ENCODE data around the gene NTNG1.

Gene NTNG1

GRCh38 chr1:107365527-107366240 lies 224.8 kb downstream of the NTNG1 start:
- no peak overlapping the region for H3K27ac ChIP-seq
- ChIA-PET CTCF (no interaction called here), POLR2A (ENCODE audit: low non-redundant PET) (no interaction called here)
- no peak for TF ChIP-seq CTCF (conservative IDR thresholded peaks at IDR 0.05; ENCODE audit: low read depth)
- DNase-seq (ENCODE audit: low spot score): no peak

- ChIA-PET CTCF (no interaction called here), POLR2A (ENCODE audit: low non-redundant PET) (no interaction called here)
- DNase-seq (ENCODE audit: low spot score): no peak
- no peak for TF ChIP-seq CTCF (conservative IDR thresholded peaks at IDR 0.05; ENCODE audit: low read depth)
- no peak overlapping the region for H3K27ac ChIP-seq
These were observed 237.6 kb downstream of the NTNG1 start for GRCh38 chr1:107378426-107378825.

GRCh38 chr1:107378866-107379265 lies 238.0 kb downstream of the NTNG1 start:
- no peak overlapping the region for H3K27ac ChIP-seq
- ChIA-PET POLR2A (ENCODE audit: low non-redundant PET) (no interaction called here), CTCF (no interaction called here)
- no peak for TF ChIP-seq CTCF (conservative IDR thresholded peaks at IDR 0.05; ENCODE audit: low read depth)
- no peak for DNase-seq (ENCODE audit: low spot score)

GRCh38 chr1:107379826-107380225 lies 239.0 kb downstream of the NTNG1 start:
- DNase-seq (ENCODE audit: low spot score): no peak
- no peak for TF ChIP-seq CTCF (conservative IDR thresholded peaks at IDR 0.05; ENCODE audit: low read depth)
- no peak overlapping the region for H3K27ac ChIP-seq
- CTCF ChIA-PET: no interaction called here
- POLR2A ChIA-PET (ENCODE audit: low non-redundant PET): no interaction called here

- ChIA-PET CTCF (interaction anchor here (0.7 kb wide), 1 partner anchor 140 kb away, joined by 5 read pairs; no protein-coding TSS in a partner anchor), POLR2A (ENCODE audit: low non-redundant PET) (no interaction called here)
- no peak overlapping the region for H3K27ac ChIP-seq
- no peak for DNase-seq (ENCODE audit: low spot score)
- no peak for TF ChIP-seq CTCF (conservative IDR thresholded peaks at IDR 0.05; ENCODE audit: low read depth)
These were observed 248.9 kb downstream of the NTNG1 start for GRCh38 chr1:107389410-107390396.

DNA sequence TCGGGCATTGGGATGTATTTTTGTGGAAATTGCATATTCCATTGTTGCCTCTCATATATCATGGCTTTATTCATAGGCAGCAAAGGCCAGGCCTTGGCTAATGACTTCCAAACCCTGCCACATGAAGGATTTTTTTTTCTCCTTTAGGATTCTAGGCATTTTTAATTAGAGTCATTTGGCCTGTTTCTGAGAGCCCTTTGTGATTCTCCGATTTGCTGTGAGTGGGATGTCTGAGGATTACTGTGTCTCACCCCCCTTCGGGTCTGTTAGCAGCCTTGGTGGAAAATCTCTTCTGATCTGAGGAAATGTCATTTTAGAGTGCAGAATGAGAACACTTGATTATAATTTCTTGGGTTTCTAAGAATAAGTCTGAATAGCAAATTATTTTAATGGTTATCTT lies 253.5 kb downstream of the NTNG1 start:
- POLR2A ChIA-PET (ENCODE audit: low non-redundant PET): no interaction called here
- no peak for TF ChIP-seq CTCF (conservative IDR thresholded peaks at IDR 0.05; ENCODE audit: low read depth)
- H3K27ac ChIP-seq: no peak overlapping the region
- no peak for DNase-seq (ENCODE audit: low spot score)
- CTCF ChIA-PET: no interaction called here
